NB4 (cell line): ENCODE data around the gene PDE11A.

ENCODE experiments used
- CTCF ChIP-seq: IDR thresholded peaks from one replicate; pipeline ENCODE4 v1.5.1; 2012; ENCODE audit warnings: low read depth, low read length
- MAX ChIP-seq: IDR thresholded peaks from 2 replicates; pipeline ENCODE4 v1.6.1; 2011; ENCODE audit warnings: low read depth, low read length
- MYC ChIP-seq: IDR thresholded peaks from 2 replicates; pipeline ENCODE4 v1.6.1; 2011; ENCODE audit warnings: low read depth, low read length
- POLR2A ChIP-seq: IDR thresholded peaks from 2 replicates; pipeline ENCODE4 v1.6.1; 2011; ENCODE audit warnings: mild to moderate bottlenecking; ENCODE audit not compliant: insufficient read length; ENCODE audit errors: extremely low read depth

- no peak for TF ChIP-seq CTCF
- TF ChIP-seq MYC = no peak
- no peak for TF ChIP-seq MAX
- no peak for TF ChIP-seq POLR2A
Measured at GRCh38 chr2:177883177-177883576, 189.4 kb downstream of the PDE11A start.
